Suppressor macrophage treated with lipopolysaccharide for 1 hour (primary cell): ENCODE measurements around the gene FGL2.
"Not testable (repeated sequence)": the region's sequence is repeated elsewhere in the genome, so short reads cannot be mapped to it uniquely, and the experiment has no call there.

Experiments used
- DNase-seq, 3 donors: peaks; one replicate each; pipeline ENCODE4 v3.0.0-alpha.2; 2020 to 2022

The FGL2 gene

GRCh38 chr7:77155601-77156377 is 43.8 kb downstream of the FGL2 start:
- not testable (repeated sequence) for DNase-seq

DNA sequence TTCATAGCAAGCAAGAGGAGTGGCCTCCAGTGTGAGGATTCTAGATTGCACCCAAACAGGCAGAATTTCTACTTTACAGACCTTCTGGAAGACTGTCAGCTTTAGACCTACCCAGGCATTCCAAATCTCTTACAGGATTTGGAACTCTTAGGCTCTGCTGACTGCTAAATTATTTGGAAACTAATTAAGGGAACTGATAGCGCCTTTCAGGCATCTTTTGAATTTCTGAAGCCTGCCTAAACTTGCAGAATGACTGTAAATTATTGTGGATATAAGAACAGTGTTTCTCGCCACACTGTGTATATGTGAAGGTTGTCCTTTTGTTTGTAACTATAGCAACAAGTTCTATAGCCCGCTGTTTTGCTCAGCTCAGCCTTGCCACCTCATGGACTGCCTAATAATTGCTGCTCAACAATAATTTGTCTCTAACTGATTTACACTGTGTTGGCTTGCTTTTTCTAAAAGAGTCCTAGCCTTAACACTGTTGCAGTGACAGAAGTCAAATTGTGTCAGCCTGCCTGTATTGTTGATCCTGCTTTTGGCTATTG is 44.6 kb downstream of the FGL2 start:
- DNase-seq: not testable (repeated sequence)

DNA sequence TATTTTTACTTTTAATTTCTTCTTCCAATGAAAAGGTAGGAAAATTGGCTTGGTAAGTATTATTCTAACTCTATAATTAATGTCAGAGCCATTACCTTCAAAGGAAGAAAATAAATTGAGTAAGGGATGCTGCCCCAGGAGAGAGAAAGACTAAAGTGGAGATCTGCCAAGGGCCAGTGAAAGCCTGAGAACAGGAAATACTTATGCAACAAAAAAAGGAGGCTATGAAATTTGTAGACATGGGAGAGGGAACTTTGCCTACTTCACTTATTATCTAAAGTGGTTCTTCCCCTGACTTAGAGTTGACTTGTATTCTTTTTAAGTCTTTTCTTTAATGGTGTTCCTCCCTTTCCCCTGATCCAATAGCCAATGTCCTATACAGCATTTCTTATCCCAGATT is 47.4 kb downstream of the FGL2 start:
- DNase-seq: peak; percentile 4 to 21 (median 19)
